ENCODE data around the gene CYP39A1. TPM values are rescaled to one million over a fixed set of nuclear protein-coding genes. Genes with fewer than 3 reads are reported as not detected.

CYP39A1 gene
- total and polyA plus RNA-seq, 10 of the 15 experiments (the other 5 are each of a cell fraction or from before 2014, with no cell fraction given): not detected

- Histone ChIP-seq H3K4me3 (no peak overlapping the region), H3K9me3 (replicated peaks; ENCODE audit: control insufficient read depth, insufficient read depth, low read length) (no peaks in the 10 kb centered on the region), H2AFZ (ENCODE audit: control insufficient read depth, low read depth, low read length) (no peak overlapping the region), H3K79me2 (ENCODE audit: control insufficient read depth, insufficient read depth, low read length) (no peaks in the 10 kb centered on the region), H3K27ac (ENCODE audit: control insufficient read depth, insufficient read depth) (no peak overlapping the region), H3K4me1 (ENCODE audit: control insufficient read depth, insufficient read depth, low read length) (no peaks in the 10 kb centered on the region), H3K27me3 (replicated peaks in 1 of 2; ENCODE audit: control insufficient read depth in 2 of 2, insufficient read depth in 2 of 2, low read length in 1 of 2) (no peaks in the 10 kb centered on the region), H3K9ac (ENCODE audit: control insufficient read depth, insufficient read depth, low read length) (no peak overlapping the region), H4K20me1 (ENCODE audit: control insufficient read depth, insufficient read depth) (no peaks in the 10 kb centered on the region), H3K36me3 (ENCODE audit: control insufficient read depth in 2 of 2, insufficient read depth in 2 of 2, low read length in 1 of 2) (no peaks in the 10 kb centered on the region), H3K4me2 (ENCODE audit: control insufficient read depth, insufficient read depth) (no peak overlapping the region)
- intact Hi-C loops (cut with micrococcal nuclease; ENCODE audit: unreplicated experiment) (no loop called here), in situ Hi-C loops (cut with MboI) (no loop called here)
- ChIA-PET RAD21 (ENCODE audit: unreplicated experiment) (no interaction called here), SMC1A (ENCODE audit: uncharacterized antibody, unreplicated experiment) (no interaction called here), POLR2A (no interaction called here), CTCF (no interaction called here)
- TF ChIP-seq CHD1 (IDR thresholded peaks at IDR 0.05; ENCODE audit: low read depth, low read length): no peak
- TF ChIP-seq JUNB (IDR thresholded peaks at IDR 0.05): no peak
- TF ChIP-seq CTCF (IDR thresholded peaks at IDR 0.05 in 2 of 3, conservative IDR thresholded peaks at IDR 0.05 in 1 of 3; ENCODE audit: control insufficient read depth in 2 of 3, extremely low read depth in 1 of 3, insufficient read depth in 1 of 3, low read depth in 3 of 3, low read length in 3 of 3): no peak
- no peak for TF ChIP-seq ZBTB33 (IDR thresholded peaks at IDR 0.05)
- TF ChIP-seq CHD4 (IDR thresholded peaks at IDR 0.05): no peak
- no peak for TF ChIP-seq CBFB (IDR thresholded peaks at IDR 0.05; ENCODE audit: low read depth)
- no peak for TF ChIP-seq GABPA (IDR thresholded peaks at IDR 0.05; ENCODE audit: low read depth)
- no peak for TF ChIP-seq CREM (IDR thresholded peaks at IDR 0.05; ENCODE audit: low read depth)
- TF ChIP-seq STAT1 (conservative IDR thresholded peaks at IDR 0.05): no peak
- TF ChIP-seq MEF2A (IDR thresholded peaks at IDR 0.05; ENCODE audit: insufficient read depth, low read depth, low read length): no peak
- no peak for TF ChIP-seq RFX5 (IDR thresholded peaks at IDR 0.05; ENCODE audit: low read depth, low read length)
- no peak for TF ChIP-seq ZBED1 (IDR thresholded peaks at IDR 0.05; ENCODE audit: borderline replicate concordance)
- FAIRE-seq (no peak), ATAC-seq (no peak), DNase-seq (ENCODE audit: low read depth, low spot score) (no peak)
- no TSS peak for BruUV-seq (replicated peaks)
Observed at GRCh38 chr6:46510651-46511050, 142.0 kb downstream of the CYP39A1 start.

All from GM12878 (cell line).